ENCODE measurements around the gene HS6ST3. TPM values are rescaled to one million over a fixed set of nuclear protein-coding genes. Genes with fewer than 3 reads are reported as not detected.

Gene HS6ST3
- polyA plus RNA-seq, 1 donor from 2014 or later: not detected

DNA sequence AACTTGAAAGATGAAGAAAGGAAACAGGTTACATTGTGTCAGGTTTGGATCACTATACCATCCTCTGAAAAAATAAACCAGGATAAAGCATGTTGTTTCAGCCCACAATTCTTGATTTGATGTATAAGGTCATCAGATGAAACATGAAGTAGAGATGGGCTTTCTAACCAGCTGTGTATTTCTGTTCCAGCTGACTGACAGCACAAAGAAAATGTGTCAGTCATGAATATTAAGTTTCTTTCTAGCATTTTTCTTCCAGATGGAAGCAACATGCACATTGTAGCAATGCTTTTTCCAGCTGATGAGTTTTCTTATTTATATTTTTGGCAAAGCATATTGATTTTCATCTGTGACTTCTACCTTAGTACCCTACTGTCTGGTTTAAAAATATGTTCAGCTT is 704.8 kb downstream of the HS6ST3 start:
- no peaks in the 10 kb centered on the region for H3K36me3 Mint-ChIP-seq
- no peaks in the 10 kb centered on the region for H3K9me3 Mint-ChIP-seq
- H3K27me3 Mint-ChIP-seq: no peaks in the 10 kb centered on the region
- peaks cover 0 to 1% (median 0%) of the 10 kb centered on the region in 3 donors for H3K4me1 Mint-ChIP-seq
- H3K27ac Mint-ChIP-seq: no peak overlapping the region
- H3K4me3 Mint-ChIP-seq: no peak overlapping the region

DNA sequence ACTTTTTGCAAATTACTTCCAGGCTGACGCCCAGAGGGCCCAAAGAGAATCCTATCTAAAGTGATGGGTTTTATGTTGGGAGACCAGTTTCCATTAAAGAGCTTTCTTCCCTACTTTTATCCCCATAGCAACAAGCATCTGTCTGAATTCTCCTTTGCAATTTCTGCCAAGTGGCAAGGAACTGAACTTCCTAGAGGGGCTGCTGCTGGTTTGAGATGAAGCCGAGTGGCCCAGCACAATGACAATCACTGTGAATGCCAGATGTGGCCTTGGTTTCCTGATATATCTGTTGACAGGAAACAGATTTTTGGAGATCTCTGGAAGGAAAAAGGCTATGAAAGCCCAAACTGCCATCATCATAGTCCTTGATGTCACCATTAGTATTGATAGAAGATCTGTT is 705.8 kb downstream of the HS6ST3 start:
- no peak overlapping the region for H3K27ac Mint-ChIP-seq
- H3K27me3 Mint-ChIP-seq: no peaks in the 10 kb centered on the region
- H3K36me3 Mint-ChIP-seq: no peaks in the 10 kb centered on the region
- H3K9me3 Mint-ChIP-seq: no peaks in the 10 kb centered on the region
- H3K4me1 Mint-ChIP-seq: no peaks in the 10 kb centered on the region
- H3K4me3 Mint-ChIP-seq: no peak overlapping the region

DNA sequence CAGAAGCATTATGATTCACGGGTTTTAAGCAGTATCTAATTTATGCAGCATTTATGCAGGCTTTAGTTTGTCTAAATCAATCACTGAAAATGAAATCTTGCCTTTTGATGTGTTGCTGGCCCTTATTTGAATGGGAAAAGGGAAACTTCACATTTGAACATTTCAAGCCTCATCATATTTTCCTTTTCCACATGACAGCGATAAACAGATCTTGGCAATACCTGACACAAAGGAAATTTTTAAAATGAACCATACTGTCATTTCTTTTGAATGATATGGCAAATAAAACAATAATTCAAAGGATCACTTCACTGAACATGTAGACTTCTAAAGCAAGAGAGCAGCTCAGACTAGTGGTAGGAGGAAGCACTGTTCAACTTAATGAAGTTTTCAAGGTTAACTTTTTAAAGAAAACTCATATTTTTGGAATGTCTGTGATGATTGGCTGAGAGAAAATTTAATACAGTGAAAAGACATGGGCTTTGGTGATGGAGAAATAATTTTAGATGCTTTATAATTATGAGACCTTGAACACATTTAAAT is 706.3 kb downstream of the HS6ST3 start:
- Mint-ChIP-seq H3K36me3 (no peaks in the 10 kb centered on the region), H3K27me3 (no peaks in the 10 kb centered on the region), H3K4me1 (no peaks in the 10 kb centered on the region), H3K27ac (no peak overlapping the region), H3K9me3 (peaks cover 0 to 3% (median 0%) of the 10 kb centered on the region in 3 donors), H3K4me3 (no peak overlapping the region)

DNA sequence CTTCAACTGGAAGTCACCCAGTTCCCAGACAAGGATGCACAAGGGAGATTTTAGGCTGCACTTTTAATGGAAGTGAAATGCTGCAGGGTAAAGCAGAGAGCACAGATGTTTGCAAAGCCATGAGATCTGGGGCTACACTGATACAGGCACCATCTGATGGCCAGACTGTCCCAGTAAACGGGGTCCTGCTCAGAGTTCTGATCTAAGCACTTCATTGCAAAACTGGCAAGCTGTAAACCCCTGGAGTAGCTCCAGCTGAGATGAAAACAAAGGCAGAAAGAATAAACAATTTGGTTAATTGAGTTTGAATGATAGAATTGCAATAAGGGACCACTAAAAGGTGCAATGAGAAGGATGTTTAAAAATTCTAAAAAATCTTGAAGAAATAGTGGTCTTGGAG is 707.2 kb downstream of the HS6ST3 start:
- Mint-ChIP-seq H3K27ac (no peak overlapping the region), H3K27me3 (no peaks in the 10 kb centered on the region), H3K9me3 (peaks cover 0 to 3% (median 0%) of the 10 kb centered on the region in 3 donors), H3K4me3 (no peak overlapping the region), H3K36me3 (no peaks in the 10 kb centered on the region), H3K4me1 (no peaks in the 10 kb centered on the region)

DNA sequence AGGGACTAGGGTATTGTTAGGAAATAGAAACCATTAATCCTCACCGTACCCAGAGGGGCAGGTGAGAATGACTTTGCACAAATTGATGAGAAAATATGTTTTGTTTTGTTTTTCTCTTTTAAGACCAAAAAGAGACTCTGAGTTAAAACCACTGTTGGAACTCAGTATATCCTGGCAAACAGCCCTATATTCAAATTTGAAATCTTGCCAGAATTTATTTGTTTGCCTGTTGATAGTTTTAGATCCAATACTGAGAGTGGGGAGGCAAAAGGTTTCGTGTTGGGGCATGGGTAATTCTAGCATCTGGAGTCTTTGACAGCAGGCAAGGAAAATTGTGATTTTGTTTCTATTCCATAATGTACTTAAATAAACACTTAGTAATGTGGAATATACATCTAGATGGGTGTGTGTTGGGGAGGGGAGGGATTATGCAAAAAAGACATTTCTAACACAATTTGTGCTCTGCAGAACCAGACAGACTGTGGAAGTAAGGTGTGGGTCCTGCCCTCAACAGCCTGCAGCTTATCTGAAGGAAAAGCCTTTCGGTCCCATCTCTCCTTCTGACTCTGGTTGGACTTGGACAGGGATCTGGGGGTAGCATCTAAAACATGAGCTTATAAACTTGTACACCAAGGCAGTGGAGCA is 713.7 kb downstream of the HS6ST3 start:
- H3K4me1 Mint-ChIP-seq: no peaks in the 10 kb centered on the region
- H3K9me3 Mint-ChIP-seq: peaks cover 1 to 5% (median 5%) of the 10 kb centered on the region in 3 donors
- no peaks in the 10 kb centered on the region for H3K27me3 Mint-ChIP-seq
- no peak overlapping the region for H3K27ac Mint-ChIP-seq
- H3K36me3 Mint-ChIP-seq: no peaks in the 10 kb centered on the region
- H3K4me3 Mint-ChIP-seq: no peak overlapping the region

DNA sequence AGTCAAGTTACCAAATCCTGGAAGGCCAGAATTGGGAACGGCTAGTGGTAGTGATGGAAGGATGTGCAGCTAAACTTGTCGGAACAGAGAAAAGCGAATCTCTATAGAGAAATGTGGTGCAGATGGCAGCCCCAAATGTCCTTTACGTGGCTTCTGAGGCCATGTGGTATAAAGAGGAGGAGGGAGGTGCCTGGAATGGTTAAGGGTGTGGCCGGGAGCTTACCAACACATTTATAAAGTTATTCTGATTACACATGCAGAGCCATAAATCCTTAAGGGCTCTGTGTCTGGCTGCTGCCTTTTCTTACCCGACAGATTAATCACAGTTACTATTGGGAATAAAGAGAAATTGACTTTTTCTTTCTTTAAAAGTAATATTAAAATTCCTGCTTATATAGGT is 714.3 kb downstream of the HS6ST3 start:
- no peak overlapping the region for H3K27ac Mint-ChIP-seq
- no peaks in the 10 kb centered on the region for H3K27me3 Mint-ChIP-seq

DNA sequence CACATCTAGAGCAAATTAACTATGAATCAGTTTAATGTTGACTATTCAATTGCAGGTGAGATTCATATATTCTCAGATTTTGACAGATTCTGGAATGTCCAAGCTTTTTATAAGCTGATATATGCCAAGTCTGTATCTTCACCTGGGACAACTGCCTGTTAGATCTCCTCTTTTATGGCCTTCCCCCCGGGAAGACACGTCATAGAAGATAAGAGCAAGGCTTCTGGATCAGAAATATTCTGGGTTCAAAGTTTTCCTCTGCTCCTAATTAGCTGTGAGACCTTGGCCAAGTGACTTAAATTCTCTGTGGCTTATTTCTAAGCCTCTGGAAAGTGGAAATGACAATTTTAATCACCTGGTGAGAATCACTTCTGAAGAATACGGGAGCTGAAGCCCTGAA is 716.8 kb downstream of the HS6ST3 start:
- H3K27ac Mint-ChIP-seq: no peak overlapping the region
- H3K27me3 Mint-ChIP-seq: no peaks in the 10 kb centered on the region
- no peaks in the 10 kb centered on the region for H3K4me1 Mint-ChIP-seq
- H3K36me3 Mint-ChIP-seq: no peaks in the 10 kb centered on the region
- H3K4me3 Mint-ChIP-seq: no peak overlapping the region
- H3K9me3 Mint-ChIP-seq: peaks cover 1 to 5% (median 2%) of the 10 kb centered on the region in 3 donors

More for the DNA sequence above, 714.3 kb downstream of the HS6ST3 start:
- no peaks in the 10 kb centered on the region for H3K36me3 Mint-ChIP-seq
- H3K9me3 Mint-ChIP-seq: peaks cover 1 to 5% (median 5%) of the 10 kb centered on the region in 3 donors
- H3K4me1 Mint-ChIP-seq: no peaks in the 10 kb centered on the region
- no peak overlapping the region for H3K4me3 Mint-ChIP-seq

DNA sequence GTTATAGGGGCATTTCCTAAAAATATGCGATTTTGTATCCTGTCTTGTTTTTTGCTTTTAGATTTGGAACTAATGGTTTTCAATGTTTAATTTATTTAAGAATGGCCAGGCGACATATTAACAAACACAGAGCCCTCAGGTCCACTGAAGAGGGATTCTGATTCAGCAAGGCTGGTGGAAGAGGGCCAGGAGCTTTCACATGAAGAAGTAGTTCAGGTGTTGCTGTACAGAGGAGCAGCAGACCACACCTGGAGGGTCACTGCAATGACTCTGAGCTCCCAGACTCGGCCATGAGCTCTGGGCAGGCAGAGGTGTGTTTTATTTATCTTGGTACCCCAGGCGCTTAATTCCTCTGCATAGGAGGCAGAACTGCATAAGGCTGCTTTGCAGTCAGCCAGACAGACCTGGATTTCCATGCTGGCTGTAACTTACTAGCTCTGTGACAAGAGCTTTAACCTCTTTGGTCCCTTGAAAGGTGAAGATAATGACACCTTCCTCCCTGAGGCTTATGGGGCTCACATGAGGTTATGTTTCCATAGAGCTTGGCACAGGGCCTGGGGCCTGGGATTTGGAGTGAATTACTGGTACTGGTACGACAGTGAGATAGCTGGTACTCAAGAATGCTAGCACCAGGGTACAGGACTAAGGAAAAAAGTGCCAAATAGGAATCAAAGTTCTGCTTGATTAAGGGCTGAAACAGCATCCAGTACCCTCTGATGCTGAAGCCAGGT is 719.6 kb downstream of the HS6ST3 start:
- no peaks in the 10 kb centered on the region for H3K36me3 Mint-ChIP-seq
- no peaks in the 10 kb centered on the region for H3K27me3 Mint-ChIP-seq
- no peak overlapping the region for H3K4me3 Mint-ChIP-seq
- H3K9me3 Mint-ChIP-seq: peaks cover 2 to 4% (median 3%) of the 10 kb centered on the region in 3 donors
- no peaks in the 10 kb centered on the region for H3K4me1 Mint-ChIP-seq
- H3K27ac Mint-ChIP-seq: no peak overlapping the region

DNA sequence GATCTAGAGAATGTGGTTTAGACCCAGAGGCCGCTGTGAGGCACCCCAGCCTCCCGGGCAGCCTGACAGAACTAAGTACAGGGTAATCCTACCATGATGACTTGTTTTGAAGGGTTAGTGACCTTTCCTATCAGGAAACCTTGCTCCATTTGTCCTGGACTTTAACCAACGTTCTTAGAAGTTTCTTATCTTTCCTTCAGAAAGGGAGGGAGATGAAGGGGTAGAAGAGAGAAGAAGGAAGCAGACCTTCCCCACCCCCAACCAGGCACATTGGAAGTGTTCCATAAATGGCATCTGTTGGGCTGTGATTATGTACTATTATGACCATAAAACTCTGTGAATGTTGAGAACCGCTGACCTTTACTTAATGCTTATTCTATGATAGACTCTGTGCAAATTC is 720.2 kb downstream of the HS6ST3 start:
- no peak overlapping the region for H3K27ac Mint-ChIP-seq
- no peaks in the 10 kb centered on the region for H3K27me3 Mint-ChIP-seq
- H3K4me1 Mint-ChIP-seq: no peaks in the 10 kb centered on the region
- peaks cover 2 to 7% (median 5%) of the 10 kb centered on the region in 3 donors for H3K9me3 Mint-ChIP-seq
- no peaks in the 10 kb centered on the region for H3K36me3 Mint-ChIP-seq
- H3K4me3 Mint-ChIP-seq: no peak overlapping the region

DNA sequence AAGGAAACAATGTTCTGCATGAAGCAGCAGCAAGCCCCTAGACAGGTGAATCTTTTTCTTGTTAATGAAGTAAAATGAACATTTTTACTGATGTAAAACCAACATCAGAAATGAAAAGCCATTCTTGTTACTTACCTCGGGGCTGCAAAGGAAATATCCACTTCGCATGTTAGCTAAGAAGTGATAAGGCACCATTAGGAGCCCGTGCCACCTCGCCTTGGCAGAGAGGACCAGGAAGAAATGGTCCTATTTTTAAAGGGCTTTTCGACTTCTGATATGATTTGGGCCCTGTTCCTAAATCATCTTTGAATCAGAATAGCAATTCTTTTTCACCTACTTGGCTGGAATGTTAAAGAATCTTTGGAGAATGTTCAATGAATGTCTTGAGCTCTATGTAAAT is 721.1 kb downstream of the HS6ST3 start:
- Mint-ChIP-seq H3K9me3 (peaks cover 2 to 10% (median 4%) of the 10 kb centered on the region in 3 donors), H3K27me3 (no peaks in the 10 kb centered on the region), H3K27ac (no peak overlapping the region), H3K4me3 (no peak overlapping the region), H3K4me1 (no peaks in the 10 kb centered on the region), H3K36me3 (no peaks in the 10 kb centered on the region)

DNA sequence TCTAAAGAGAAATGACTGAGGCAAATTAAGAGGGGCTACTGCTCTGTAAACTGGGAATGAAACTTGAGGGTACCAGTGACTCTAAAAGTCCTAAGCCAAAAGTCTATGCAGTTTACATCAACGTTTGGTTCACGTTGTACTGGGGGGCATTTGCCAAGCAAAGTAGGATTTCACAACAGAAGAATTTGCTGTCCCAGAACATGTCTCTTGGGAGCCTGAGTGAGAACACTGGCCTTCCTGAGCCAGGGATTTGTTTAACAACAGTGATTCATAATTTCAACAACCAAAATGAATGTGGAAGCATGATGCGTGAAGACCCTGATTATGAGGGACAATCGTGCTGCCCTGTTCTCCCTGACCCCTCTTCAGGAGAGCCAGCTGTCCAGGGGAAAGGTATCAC is 726.4 kb downstream of the HS6ST3 start:
- peaks cover 0 to 10% (median 4%) of the 10 kb centered on the region in 3 donors for H3K9me3 Mint-ChIP-seq
- H3K36me3 Mint-ChIP-seq: no peaks in the 10 kb centered on the region
- H3K4me1 Mint-ChIP-seq: no peaks in the 10 kb centered on the region
- H3K27ac Mint-ChIP-seq: no peak overlapping the region
- H3K4me3 Mint-ChIP-seq: no peak overlapping the region
- peaks cover 2% of the 10 kb centered on the region for H3K27me3 Mint-ChIP-seq

DNA sequence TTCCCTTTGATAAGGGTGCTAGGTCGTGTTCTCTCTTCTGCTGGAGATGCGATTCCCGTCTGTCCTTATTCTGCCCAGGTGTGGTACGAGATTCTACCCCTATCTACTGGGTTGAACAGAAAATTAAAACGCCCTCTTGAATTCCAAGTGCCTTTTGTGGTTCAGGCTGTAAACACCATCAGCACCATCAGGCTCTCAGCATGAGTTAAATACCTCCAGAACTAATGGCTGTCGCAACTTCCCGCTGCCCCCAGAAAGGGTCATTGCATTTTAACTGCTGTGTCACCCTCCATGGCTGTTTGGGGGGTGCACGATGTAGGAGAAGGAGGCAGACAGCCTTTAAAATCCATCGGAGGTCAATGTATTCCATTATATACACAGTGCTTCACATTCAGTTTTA is 727.0 kb downstream of the HS6ST3 start:
- Mint-ChIP-seq H3K9me3 (peaks cover 0 to 10% (median 4%) of the 10 kb centered on the region in 3 donors), H3K4me3 (no peak overlapping the region), H3K4me1 (no peaks in the 10 kb centered on the region), H3K27ac (no peak overlapping the region), H3K36me3 (no peaks in the 10 kb centered on the region), H3K27me3 (peaks cover 2% of the 10 kb centered on the region)

DNA sequence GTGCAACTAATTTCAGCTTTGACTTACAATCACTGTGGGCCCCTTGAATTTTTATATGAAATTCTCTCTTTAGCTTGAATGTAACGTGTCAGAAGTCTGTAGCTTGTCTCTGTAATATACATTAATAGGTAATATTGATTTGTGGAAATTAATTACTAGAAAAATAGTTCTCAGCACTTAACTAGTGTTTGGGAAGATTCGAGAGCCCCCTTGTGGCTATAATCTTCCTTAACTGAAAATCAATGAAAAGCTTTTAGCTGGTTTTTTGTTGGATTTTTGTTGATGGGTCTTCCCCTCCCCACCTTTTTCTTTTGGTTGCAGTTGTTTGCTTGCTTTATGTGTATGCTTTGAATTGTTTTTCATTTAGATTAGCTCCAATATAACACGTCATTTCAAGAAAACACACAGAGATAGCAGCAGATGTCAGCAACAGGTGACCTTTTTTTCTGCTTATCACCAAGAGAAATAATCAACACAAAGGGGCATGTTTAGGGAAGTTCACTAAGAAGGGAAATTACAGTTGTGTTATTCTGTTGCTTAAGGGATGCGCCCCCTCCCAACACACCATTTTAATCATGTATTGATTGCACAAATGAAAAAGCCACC is 727.5 kb downstream of the HS6ST3 start:
- H3K9me3 Mint-ChIP-seq: peaks cover 0 to 10% (median 4%) of the 10 kb centered on the region in 3 donors
- H3K4me3 Mint-ChIP-seq: no peak overlapping the region
- H3K4me1 Mint-ChIP-seq: no peaks in the 10 kb centered on the region
- peaks cover 2% of the 10 kb centered on the region for H3K27me3 Mint-ChIP-seq
- H3K27ac Mint-ChIP-seq: no peak overlapping the region
- H3K36me3 Mint-ChIP-seq: no peaks in the 10 kb centered on the region

DNA sequence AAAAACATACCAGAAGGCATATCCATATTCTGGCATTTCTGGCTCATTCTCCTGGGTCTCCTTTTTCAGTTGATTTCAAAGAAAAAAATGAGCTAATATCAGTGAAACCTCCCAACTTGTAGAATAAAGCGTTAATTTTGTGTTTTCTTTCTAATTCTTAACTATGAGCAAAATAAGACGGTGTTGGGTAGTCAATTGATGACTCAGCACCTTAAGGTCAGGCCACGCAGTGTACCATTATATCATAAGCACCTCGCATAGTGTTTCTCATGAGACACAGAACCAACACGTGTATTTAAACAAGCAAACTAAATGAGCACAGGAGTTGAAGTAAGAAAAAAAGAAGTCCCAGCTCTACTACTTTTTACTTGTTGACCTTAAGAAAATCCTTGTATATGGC is 729.5 kb downstream of the HS6ST3 start:
- Mint-ChIP-seq H3K36me3 (no peaks in the 10 kb centered on the region), H3K4me3 (no peak overlapping the region), H3K27me3 (peaks cover 2% of the 10 kb centered on the region), H3K4me1 (no peaks in the 10 kb centered on the region), H3K9me3 (peaks cover 0 to 9% (median 2%) of the 10 kb centered on the region in 3 donors), H3K27ac (no peak overlapping the region)

DNA sequence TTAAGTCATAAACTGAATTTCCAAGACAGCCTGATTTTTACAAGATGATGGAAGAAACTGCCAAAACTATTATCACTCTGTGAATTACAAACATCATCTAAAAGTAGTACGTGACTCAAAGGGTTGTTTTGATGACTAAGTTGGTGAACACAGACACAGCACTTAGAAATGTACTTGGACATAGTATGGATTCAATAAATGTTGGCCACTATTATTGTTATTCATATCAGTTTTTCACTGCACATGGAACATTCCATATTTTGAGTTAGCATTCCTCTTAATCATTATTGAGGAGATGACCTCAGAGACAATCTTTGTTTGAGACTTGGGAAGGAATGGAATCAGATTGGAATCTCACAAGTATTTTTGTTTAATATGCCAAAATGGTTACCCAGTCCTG is 731.5 kb downstream of the HS6ST3 start:
- Mint-ChIP-seq H3K4me3 (no peak overlapping the region), H3K9me3 (no peaks in the 10 kb centered on the region), H3K27me3 (peaks cover 2% of the 10 kb centered on the region), H3K4me1 (no peaks in the 10 kb centered on the region), H3K36me3 (no peaks in the 10 kb centered on the region), H3K27ac (no peak overlapping the region)

Measured in IgD-negative memory B cell (primary cell).